Karpas-422 (cell line): Measurements from ENCODE around the gene CHMP2A. TPM values are rescaled to one million over a fixed set of nuclear protein-coding genes. Genes with fewer than 3 reads are reported as not detected.

Source experiments
- DNase-seq: peaks from one replicate; pipeline ENCODE4 v3.0.0-alpha.2; 2015
- H2AFZ ChIP-seq: fragments of 200-600 bp; sonication (generic); 2 replicates; pipeline ENCODE4 v1.6.1; 2014; ENCODE audit warnings: antibody characterized with exemption, low read length, mixed read lengths
- H3K27ac ChIP-seq: fragments of 200-600 bp; sonication (generic); 2 replicates; pipeline ENCODE4 v1.5.1; 2014; ENCODE audit warnings: mild to moderate bottlenecking, low read length, moderate library complexity
- H3K27me3 ChIP-seq: fragments of 200-600 bp; sonication (generic); 2 replicates; pipeline ENCODE4 v1.6.1; 2014; ENCODE audit warnings: low read length, mixed read lengths
- H3K36me3 ChIP-seq: fragments of 200-600 bp; sonication (generic); 2 replicates; pipeline ENCODE4 v1.6.1; 2014; ENCODE audit warnings: low read length, mixed read lengths; ENCODE audit not compliant: insufficient read depth
- H3K4me1 ChIP-seq: fragments of 200-600 bp; sonication (generic); 2 replicates; pipeline ENCODE4 v1.6.1; 2014; ENCODE audit warnings: mild to moderate bottlenecking, low read length, mixed read lengths
- H3K4me2 ChIP-seq: fragments of 200-600 bp; sonication (generic); 2 replicates; pipeline ENCODE4 v1.6.1; 2014; ENCODE audit warnings: low read length, low read depth, mild to moderate bottlenecking; ENCODE audit not compliant: poor library complexity, severe bottlenecking
- H3K4me3 ChIP-seq: fragments of 200-600 bp; sonication (generic); 2 replicates; pipeline ENCODE4 v1.5.1; 2014; ENCODE audit warnings: mild to moderate bottlenecking, antibody characterized with exemption, low read length, mixed read lengths
- H3K79me2 ChIP-seq: fragments of 200-600 bp; sonication (generic); 2 replicates; pipeline ENCODE4 v1.6.1; 2014; ENCODE audit warnings: mild to moderate bottlenecking, low read length, mixed read lengths
- H3K9ac ChIP-seq: fragments of 200-600 bp; sonication (generic); 2 replicates; pipeline ENCODE4 v1.6.0; 2014; ENCODE audit warnings: low read length
- H3K9me2 ChIP-seq: fragments of 200-600 bp; sonication (generic), shearing (Covaris generic); replicated peaks from 2 replicates; pipeline ENCODE4 v1.6.0; 2014; ENCODE audit warnings: mild to moderate bottlenecking, low read length, moderate library complexity; ENCODE audit not compliant: insufficient read depth
- H3K9me3 ChIP-seq: fragments of 300-700, 200-600 bp; sonication (generic); 2 replicates; pipeline ENCODE4 v1.6.1; 2014; ENCODE audit warnings: low read length, mixed read lengths
- H4K20me1 ChIP-seq: fragments of 200-600 bp; sonication (generic); 2 replicates; pipeline ENCODE4 v1.6.1; 2014; ENCODE audit warnings: mild to moderate bottlenecking, antibody characterized with exemption, low read length, low read depth; ENCODE audit not compliant: insufficient read depth
- total RNA-seq: library from RNA; depleted of rRNA; stranded (reverse); fragments of >200 nt; shearing (Covaris generic); gene quantifications from 2 replicates; pipeline ENCODE4 v1.2.3, GENCODE V29; 2014; ENCODE audit warnings: low replicate concordance; rRNA removed

The CHMP2A gene
- 54.2 and 85.9 TPM in 2 replicates for total RNA-seq

DNA sequence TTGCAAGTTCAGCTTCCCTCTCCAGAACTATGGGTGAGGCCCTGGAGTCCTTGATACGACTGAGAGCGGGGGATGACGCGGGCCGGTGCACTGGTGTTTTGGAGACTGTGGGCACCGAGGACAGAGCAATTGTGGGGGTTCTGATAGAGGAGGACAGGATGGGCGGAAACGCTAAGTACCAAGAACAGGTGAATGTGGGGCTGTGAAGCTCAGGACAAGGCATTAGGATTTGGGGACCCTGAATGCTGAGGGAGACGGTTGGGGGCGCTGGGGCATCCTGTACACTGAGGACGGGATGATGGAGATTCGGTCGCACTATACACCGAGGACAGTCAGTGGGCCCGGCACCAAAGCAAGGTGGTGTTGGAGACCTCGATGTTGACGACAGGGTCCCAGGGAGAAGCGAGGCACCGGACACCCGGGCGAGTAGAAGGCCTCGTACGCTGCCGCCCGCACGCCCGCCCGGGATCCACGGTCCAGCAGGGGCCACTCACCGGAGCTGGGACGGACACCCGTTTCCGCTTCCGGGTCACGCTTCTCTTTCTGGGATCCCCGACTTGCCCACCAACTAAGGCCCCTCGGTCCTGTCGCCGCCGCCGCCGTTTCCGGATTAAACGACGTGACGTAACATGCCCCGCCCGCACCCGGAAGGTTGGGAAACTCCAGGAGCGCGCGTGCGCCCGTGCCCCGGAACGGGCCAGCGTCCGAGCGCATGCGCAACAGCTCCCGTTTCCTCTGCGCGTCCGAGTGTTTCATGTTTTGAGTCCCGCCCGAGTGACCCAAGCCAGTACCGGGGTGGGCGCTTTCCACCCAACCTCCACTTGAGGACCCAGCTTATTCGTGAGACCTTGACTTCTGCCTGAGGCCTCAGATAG, at the start of gene CHMP2A:
CHMP2A (minus strand) TSS at position 612 of the 875 bp plus-strand sequence. CDS start 893 bp downstream, outside the sequence.
- DNase-seq = peak; percentile 95
- Histone ChIP-seq H3K9me2 (no peaks in the 10 kb centered on the region), H3K79me2 (peaks cover 21% of the 10 kb centered on the region), H3K36me3 (0 out of 2 replicates have a peak, but pooled peaks cover 3% of the 10 kb centered on the region), H3K27me3 (no peaks in the 10 kb centered on the region), H3K9me3 (no peaks in the 10 kb centered on the region), H3K4me1 (peaks cover 41% of the 10 kb centered on the region), H3K4me3 (peak within 1 kb of the TSS; percentile 69), H3K4me2 (peak within 1 kb of the TSS; percentile 78), H3K27ac (peak within 1 kb of the TSS; percentile 73), H4K20me1 (no peaks in the 10 kb centered on the region; the same call in 1 of the 2 replicates), H3K9ac (peak within 1 kb of the TSS; percentile 93), H2AFZ (no peak within 1 kb of the TSS)

- Histone ChIP-seq H3K4me2 (no peak overlapping the region), H3K27me3 (no peaks in the 10 kb centered on the region), H3K9ac (no peak overlapping the region), H3K4me1 (no peaks in the 10 kb centered on the region), H3K79me2 (no peaks in the 10 kb centered on the region), H3K36me3 (no peaks in the 10 kb centered on the region), H3K9me3 (no peaks in the 10 kb centered on the region), H3K27ac (no peak overlapping the region), H3K4me3 (no peak overlapping the region), H3K9me2 (no peaks in the 10 kb centered on the region), H4K20me1 (no peaks in the 10 kb centered on the region), H2AFZ (no peak overlapping the region)
- no peak for DNase-seq
Measured at GRCh38 chr19:58586133-58586765, 31.3 kb upstream of the CHMP2A start.

- H3K36me3 ChIP-seq = no peaks in the 10 kb centered on the region
- H3K4me2 ChIP-seq = no peak overlapping the region
- no peak overlapping the region for H3K4me3 ChIP-seq
- no peaks in the 10 kb centered on the region for H3K9me3 ChIP-seq
- H3K9ac ChIP-seq = no peak overlapping the region
- H3K27ac ChIP-seq = no peak overlapping the region
- no peaks in the 10 kb centered on the region for H3K9me2 ChIP-seq
- DNase-seq = no peak
- H2AFZ ChIP-seq = no peak overlapping the region
- H3K27me3 ChIP-seq = no peaks in the 10 kb centered on the region
- H4K20me1 ChIP-seq = no peaks in the 10 kb centered on the region
- no peaks in the 10 kb centered on the region for H3K79me2 ChIP-seq
- H3K4me1 ChIP-seq = no peaks in the 10 kb centered on the region; the same call in 1 of the 2 replicates
Measured at GRCh38 chr19:58585442-58586132, 30.7 kb upstream of the CHMP2A start.

- Histone ChIP-seq H3K79me2 (no peaks in the 10 kb centered on the region), H3K4me3 (no peak overlapping the region), H3K27me3 (no peaks in the 10 kb centered on the region), H4K20me1 (no peaks in the 10 kb centered on the region), H3K36me3 (no peaks in the 10 kb centered on the region), H3K4me1 (no peaks in the 10 kb centered on the region; the same call in 1 of the 2 replicates), H3K27ac (no peak overlapping the region), H3K9me2 (no peaks in the 10 kb centered on the region), H3K9me3 (no peaks in the 10 kb centered on the region), H3K4me2 (no peak overlapping the region), H3K9ac (no peak overlapping the region), H2AFZ (no peak overlapping the region)
- no peak for DNase-seq
Measured at GRCh38 chr19:58584498-58585441, 29.9 kb upstream of the CHMP2A start.

GRCh38 chr19:58582985-58583384, 28.1 kb upstream of the CHMP2A start:
- DNase-seq = no peak
- H2AFZ ChIP-seq = no peak overlapping the region
- peaks cover 7% of the 10 kb centered on the region for H3K4me1 ChIP-seq
- H3K27ac ChIP-seq = no peak overlapping the region
- no peak overlapping the region for H3K9ac ChIP-seq
- H3K9me2 ChIP-seq = no peaks in the 10 kb centered on the region
- no peak overlapping the region for H3K4me3 ChIP-seq
- H3K27me3 ChIP-seq = no peaks in the 10 kb centered on the region
- no peak overlapping the region for H3K4me2 ChIP-seq
- no peaks in the 10 kb centered on the region for H3K36me3 ChIP-seq
- peaks cover 8% of the 10 kb centered on the region; the same call in 1 of the 2 replicates for H3K79me2 ChIP-seq
- no peaks in the 10 kb centered on the region for H3K9me3 ChIP-seq
- no peaks in the 10 kb centered on the region for H4K20me1 ChIP-seq

DNA sequence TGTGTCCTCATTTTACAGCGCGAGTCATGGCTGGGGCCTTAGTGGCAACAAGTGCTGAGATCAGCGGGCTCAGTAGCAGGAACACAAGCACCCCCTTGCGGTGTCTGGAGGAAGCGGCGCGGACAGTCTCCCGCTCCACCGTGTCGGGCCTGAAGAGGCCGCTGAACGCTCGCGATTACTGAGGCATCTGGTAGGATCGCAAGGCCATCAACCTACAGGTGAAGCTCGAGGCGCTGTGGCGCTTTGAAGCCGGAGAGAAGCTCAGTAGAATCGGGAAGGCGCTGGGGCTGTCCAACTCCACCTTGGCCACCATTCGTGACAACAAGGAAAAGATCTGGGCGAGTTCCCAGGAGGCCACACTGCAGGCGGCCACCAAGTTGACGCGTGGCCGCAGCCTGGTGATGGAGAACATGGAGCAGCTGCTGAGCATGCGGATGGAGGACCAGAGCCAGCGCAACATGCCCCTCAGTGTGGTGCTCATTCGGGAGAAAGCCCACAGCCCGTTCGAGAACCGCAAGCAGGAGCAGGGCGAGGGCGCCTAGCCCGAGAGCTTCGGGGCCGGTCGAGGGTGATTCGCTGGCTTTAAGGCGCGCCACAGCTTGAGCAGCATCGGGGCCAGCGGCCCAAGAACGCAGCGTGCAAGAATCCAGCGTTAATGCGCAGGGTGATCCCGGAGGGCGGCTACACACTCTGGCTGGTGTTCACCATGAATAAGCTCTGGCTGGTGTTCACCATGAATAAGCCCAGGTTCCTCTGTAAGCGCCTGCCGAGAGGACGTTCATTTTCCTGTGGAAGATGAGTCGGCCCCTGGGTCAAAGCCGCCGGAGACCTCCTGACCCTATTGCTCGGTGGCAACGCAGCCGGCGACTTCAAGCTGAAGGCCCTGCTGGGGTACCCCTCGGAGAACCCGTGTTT, 26.6 kb upstream of the CHMP2A start:
- Histone ChIP-seq H2AFZ (no peak overlapping the region), H4K20me1 (no peaks in the 10 kb centered on the region), H3K4me2 (no peak overlapping the region), H3K4me1 (peaks cover 10% of the 10 kb centered on the region), H3K9ac (no peak overlapping the region), H3K9me2 (no peaks in the 10 kb centered on the region), H3K36me3 (no peaks in the 10 kb centered on the region), H3K4me3 (no peak overlapping the region), H3K9me3 (no peaks in the 10 kb centered on the region), H3K79me2 (peaks cover 8% of the 10 kb centered on the region; the same call in 1 of the 2 replicates), H3K27me3 (no peaks in the 10 kb centered on the region), H3K27ac (no peak overlapping the region)
- DNase-seq = peak; percentile 92
